SK-N-MC (cell line): ENCODE results near the gene SLCO3A1.

Source experiments
- EZH2 ChIP-seq: fragments of 200-600 bp; sonication (generic); IDR thresholded peaks from one replicate; pipeline ENCODE4 v1.6.1; 2017; ENCODE audit warnings: antibody characterized with exemption
- FOXP2 ChIP-seq: optimal IDR thresholded peaks from 2 replicates; pipeline ENCODE3; 2011; ENCODE audit warnings: mild to moderate bottlenecking, moderate library complexity; ENCODE audit not compliant: insufficient read depth; ENCODE audit errors: extremely low read length, control extremely low read depth
- POLR2AphosphoS5 ChIP-seq: IDR thresholded peaks from 2 replicates; pipeline ENCODE4 v1.6.1; 2012; ENCODE audit warnings: mild to moderate bottlenecking, low read depth, low read length, borderline replicate concordance

GRCh38 chr15:92122259-92122658, 268.8 kb downstream of the SLCO3A1 start:
- TF ChIP-seq POLR2AphosphoS5 (no peak), EZH2 (no peak), FOXP2 (no peak)
